GM18858 (cell line): Measurements from ENCODE around the gene SDC4.

Experiments used
- ATAC-seq: cut with Tn5 transposase; IDR thresholded peaks from one replicate; pipeline ENCODE4 v1.9.1; 2021; ENCODE audit not compliant: unreplicated experiment

SDC4 gene

GRCh38 chr20:45344168-45344860 is 3.9 kb downstream of the SDC4 start:
- no peak for ATAC-seq

DNA sequence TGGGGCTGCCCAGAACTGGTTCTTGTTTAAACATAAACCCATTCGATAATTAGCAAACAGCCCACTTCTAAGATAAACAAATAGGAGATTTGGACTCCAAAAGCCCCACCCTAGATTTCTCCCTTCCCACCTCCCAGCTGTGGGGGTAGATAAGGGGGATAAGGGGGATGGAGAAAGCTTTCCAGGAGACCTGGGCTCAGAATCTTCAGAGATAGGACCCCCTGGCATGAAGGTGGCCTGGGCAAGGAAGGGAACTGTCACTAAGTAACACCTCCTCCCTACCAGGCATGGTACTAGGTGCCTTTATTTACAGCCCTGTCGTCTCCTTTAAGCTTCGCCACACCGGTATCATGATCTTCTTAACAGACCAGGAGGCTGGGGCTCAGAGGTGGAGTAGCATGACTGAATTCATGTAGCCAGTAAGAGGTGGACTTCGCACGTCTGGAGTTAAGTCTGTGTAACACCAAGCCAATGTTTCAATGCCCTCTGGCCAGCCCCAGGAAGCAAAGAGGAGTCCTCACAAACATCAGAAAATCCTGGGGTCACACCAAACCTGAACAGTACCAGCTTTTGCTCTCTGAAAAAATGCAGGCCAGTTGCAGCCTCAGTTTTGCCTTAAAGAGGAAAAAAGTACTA is 4.6 kb downstream of the SDC4 start:
- ATAC-seq, result no peak

DNA sequence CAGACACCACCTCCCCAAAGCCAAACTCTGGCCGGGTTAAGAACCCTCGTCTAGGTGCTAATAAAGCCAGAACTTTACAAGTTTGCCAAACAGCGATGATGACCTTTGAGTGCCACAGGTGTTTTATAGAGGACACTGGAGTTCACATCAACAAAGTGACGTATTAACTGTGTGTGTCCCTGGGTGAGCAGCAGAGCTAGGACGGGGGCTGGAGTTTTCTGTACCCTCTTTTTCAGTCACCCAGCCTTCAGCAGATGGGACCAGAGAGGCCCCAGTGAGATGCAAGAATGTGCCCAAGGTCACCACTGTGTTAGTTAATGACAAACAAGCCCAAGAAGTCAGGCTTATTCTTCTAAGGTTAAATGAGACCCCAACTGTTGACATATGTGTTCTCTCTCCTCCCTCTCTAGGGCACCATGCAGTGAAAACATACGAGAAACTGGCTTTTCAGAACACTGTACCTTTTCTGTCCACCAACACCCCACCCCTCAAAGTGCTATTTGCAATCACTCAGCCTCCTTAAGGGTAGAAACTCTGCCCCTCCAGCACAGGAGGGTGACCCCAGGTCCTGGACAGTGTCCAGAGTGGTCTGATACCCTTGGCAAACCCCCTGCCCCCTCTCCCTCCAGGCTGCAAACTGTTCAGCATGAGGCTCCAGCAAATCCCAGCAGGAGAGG is 5.2 kb downstream of the SDC4 start:
- ATAC-seq, result no peak

DNA sequence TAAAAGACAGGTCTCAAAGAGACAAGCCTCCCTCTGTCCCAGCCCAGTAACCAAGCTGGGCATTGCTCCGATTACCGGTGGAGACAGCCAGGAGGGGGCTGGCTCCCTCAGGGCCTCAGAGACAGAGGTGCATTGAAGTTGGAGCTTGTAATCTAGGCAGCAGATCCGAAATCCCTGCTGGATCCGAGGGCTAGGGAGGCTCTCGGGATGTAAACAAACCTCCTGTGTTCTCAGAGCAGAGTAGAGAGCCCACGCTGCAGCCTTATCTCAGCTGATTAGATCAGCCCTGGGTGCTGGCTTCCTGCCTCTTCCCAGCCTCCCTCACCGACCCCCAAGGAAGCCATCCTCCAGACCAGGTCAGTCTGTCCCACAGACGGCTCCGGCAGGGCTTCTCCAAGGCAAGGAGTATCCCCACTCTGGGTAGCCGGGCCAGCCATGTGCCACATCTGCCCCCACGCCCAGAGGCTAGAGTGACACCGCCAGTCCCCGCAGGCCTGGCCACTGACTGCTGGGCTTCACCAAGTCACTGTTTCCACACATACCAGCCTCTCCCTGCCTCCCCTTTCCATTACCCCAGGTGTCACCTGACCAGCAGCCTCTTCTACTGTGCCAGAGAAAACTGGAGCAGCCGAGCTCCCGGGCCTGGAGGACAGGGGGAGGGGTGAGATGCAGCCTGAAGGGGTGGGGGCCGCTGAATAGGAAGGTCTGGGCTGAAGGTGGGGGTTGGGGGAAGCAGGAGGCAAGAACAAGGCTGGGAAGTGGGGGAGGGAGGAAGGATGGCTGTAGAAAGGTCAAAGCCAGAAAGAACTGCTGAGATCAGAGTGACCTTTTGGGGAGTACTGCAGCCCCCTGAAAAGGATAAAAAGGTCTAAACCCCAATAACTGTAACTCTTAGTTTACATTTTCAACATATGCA is 6.0 kb downstream of the SDC4 start:
- ATAC-seq, result no peak

GRCh38 chr20:45341579-45341938 is 6.7 kb downstream of the SDC4 start:
- ATAC-seq, result no peak

- no peak for ATAC-seq
Observed at GRCh38 chr20:45340951-45341350, 7.3 kb downstream of the SDC4 start.

DNA sequence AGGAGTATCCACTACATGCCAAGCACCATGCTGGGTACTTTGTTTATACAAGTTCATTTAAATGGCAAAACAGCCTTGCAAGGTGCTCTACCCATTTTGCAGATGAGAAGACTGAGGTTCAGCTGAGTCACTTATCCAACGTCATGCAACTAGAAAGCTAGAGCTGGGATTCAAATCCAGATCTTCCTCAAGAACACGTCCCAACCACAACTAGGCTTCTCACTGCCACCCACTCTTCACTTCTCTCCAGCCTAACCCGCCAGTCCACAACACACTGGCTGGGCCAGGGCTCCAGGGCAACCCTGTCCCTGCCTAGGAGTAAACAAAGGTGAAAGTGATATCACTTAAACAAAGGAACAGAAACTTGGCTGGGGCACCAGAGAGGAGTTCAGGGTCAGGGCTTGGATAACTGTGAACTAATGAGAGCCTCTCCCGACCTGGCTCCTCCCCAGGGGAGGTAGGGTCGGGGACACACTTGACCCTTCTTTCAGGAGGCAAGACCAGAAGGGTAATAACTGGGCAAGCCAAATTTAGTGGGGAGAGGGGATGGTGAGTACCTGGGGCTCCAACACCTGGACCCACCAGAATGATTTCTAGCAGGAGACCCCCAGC is 7.9 kb downstream of the SDC4 start:
- ATAC-seq, result no peak

DNA sequence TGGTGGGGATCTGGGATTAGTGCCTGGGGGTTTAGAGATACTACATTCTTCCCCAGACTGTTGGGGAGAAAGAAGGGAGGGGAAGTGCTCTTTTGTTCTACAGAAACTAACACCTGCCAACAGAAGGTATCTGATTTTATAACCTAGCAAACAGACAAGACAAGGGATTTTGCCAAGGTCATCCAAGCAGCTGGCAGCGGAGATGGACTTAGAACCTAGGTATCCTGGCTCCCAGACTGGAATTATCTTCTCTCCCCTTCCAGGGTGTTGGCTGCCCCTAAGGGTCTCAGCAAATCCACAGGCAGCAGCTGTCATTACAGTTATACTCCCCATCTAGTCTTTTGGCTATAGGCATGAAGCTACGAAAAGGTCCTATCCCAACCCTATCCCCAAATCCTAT is 8.4 kb downstream of the SDC4 start:
- ATAC-seq, result no peak

DNA sequence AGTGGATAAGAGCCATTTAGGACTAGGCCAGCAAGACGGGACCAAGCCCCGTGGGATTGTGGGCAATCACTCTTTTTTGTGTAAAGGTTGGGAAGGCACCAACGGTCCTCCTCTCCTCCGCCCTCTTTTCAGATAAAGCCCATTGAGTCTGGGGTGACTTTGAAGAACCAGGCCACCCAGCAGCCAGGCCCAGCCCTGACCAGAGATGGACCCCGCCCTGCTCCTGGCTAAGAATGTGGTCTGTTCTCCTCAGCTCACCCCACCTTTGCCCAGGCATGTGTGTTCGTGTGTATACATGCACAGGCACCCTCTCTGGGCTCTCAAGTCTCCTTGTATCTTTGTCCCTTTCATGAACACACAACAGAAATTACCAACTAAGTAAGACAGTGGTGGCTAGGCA is 9.1 kb downstream of the SDC4 start:
- no peak for ATAC-seq

GRCh38 chr20:45338121-45339030 is 9.8 kb downstream of the SDC4 start:
- ATAC-seq, result no peak

- ATAC-seq, result no peak
Observed at GRCh38 chr20:45337367-45338120, 10.7 kb downstream of the SDC4 start.

DNA sequence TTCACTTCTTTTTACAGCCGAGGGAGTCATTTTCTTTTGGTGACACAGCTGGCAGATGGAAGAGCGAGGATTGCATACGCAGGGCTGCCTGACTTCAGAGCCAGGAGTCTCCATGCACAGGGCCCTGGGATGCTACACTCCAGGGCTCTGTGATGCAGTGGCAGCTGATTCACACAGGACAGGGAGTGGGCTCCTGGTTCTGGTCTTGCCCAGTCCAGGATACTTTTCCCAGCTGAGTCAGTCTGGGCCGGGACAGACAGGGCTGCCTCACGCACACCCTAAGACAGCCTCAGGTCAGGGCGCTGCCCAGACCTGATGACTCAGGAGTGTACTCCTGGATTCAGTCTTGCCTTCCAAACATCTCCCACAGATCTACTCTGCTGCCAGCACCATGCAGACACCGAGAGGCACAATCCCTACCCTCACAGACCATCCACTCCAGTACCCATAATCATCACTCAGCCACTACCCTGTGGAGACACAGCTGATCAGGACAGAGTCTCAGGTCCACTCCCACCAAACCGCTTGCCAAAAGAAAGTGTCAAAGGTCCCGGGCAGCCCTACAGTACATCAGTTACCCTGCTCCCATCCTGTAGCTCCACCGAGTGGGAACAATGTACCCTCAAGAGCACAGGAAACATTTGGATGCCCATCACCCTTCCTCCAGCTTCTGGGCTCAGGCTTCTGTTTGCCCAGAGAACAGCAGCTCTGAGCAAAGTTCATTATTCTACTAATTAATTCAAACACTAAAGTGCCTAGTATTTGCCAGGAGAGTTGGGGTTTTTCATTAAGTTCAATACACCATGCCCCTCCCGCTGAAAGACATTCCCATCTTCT is 11.5 kb downstream of the SDC4 start:
- no peak for ATAC-seq

DNA sequence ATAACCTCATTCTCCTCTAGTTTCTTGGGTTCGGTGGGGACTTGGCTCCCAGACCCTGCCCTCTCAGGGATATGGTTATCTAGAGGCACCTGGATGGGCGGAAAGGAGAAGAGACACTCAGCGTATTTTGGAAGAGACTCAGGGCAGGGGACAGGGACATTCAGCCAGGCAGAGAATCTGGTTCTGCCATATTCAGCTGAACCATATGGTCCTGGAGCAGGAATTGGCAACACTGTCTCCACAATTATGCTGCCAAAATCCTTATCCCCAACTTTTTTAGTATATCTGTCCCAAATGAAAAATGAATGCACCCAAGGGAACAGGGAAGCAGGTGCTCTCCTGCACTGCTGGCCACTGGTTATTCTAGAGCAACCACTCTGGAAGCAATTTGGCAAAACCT is 17.7 kb downstream of the SDC4 start:
- ATAC-seq, result no peak

GRCh38 chr20:45329497-45330319 is 18.5 kb downstream of the SDC4 start:
- ATAC-seq, result no peak

DNA sequence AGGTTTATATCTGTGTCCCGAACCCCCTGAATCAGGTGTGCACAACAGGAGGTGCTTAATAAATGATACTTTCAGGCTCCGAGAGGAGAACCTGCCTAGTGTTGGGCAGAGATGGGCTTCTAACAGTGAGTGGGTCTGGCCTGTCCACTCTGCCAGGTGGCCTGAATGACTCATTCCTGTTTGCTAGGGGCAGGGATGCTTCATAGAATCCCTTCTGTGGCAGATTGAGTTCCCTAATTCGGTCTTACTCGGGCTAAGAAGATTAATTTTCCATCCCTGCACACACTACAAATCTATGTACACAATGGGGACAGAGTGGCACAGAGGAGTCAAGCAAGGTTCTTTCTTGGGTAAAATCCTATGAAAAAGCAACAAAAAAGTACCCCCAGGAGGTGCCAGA is 19.8 kb downstream of the SDC4 start:
- ATAC-seq, result no peak

GRCh38 chr20:45325371-45325770 is 22.9 kb downstream of the SDC4 start:
- no peak for ATAC-seq

GRCh38 chr20:45323731-45324130 is 24.5 kb downstream of the SDC4 start:
- ATAC-seq, result no peak
